Hematopoietic multipotent progenitor cell treated with erythropoietin and hydrocortisone succinate and interleukin-3 and kit ligand, for 17 days (in vitro differentiated cells): Measurements from ENCODE around the gene STAP2.

Experiments used
- DNase-seq: peaks from one replicate; pipeline ENCODE4 v3.0.0-alpha.2; 2015; ENCODE audit warnings: low spot score

The STAP2 gene

DNA sequence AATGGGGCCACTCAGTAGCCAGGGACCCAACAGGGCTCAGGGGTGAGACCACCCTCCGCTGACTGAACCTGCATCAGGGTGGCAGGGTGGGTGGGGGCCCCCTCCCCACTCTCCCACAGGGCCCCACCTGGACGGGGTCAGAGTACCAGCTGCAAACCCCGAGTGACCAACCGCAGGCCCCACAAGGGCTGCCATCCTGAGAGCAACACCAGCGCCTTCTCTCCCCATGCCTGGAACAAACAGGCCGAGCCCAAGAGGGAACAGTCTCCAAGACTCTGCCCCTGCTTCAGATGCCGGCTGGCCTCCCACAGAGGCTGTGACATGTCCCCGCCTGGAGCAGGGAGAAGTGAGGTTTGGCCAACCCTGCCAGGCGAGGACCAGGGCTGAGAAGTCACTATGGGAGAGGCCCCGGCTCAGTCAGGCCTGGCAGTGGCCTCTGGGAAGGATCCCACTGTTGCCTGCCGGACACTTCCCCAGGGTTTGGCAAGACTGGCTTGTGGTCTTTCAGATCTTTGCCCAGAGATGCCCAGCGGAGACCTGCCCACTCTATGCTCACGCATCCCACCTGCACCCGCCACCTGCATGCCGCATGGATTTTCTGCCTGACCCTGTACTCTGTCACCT is 31.9 kb upstream of the STAP2 start:
- DNase-seq = no peak

- peak; percentile 87 for DNase-seq
Observed at GRCh38 chr19:4369888-4370260, 31.2 kb upstream of the STAP2 start.

GRCh38 chr19:4369109-4369887 is 30.7 kb upstream of the STAP2 start:
- peak; percentile 68 for DNase-seq

GRCh38 chr19:4368128-4368820 is 29.6 kb upstream of the STAP2 start:
- DNase-seq = no peak

DNA sequence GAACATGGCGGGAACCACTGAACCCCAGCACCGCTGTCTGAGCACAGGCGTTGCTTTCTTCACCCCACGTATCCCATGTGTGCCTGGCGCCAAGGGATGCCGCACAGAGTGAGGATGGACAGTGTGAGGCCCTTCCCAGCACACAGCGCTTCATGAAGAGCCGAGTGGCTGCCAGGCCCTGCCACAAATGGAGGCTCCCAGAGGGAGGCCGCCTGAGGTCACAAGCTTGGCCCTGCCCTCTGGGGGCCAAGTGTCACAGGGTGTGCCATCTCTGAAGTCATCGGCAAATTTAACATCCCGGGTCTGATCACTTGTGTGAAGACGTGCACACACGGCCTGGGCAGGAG is 29.1 kb upstream of the STAP2 start:
- no peak for DNase-seq

- DNase-seq = no peak
Observed at GRCh38 chr19:4367336-4367723, 28.7 kb upstream of the STAP2 start.

- no peak for DNase-seq
Observed at GRCh38 chr19:4366666-4367335, 28.2 kb upstream of the STAP2 start.

DNA sequence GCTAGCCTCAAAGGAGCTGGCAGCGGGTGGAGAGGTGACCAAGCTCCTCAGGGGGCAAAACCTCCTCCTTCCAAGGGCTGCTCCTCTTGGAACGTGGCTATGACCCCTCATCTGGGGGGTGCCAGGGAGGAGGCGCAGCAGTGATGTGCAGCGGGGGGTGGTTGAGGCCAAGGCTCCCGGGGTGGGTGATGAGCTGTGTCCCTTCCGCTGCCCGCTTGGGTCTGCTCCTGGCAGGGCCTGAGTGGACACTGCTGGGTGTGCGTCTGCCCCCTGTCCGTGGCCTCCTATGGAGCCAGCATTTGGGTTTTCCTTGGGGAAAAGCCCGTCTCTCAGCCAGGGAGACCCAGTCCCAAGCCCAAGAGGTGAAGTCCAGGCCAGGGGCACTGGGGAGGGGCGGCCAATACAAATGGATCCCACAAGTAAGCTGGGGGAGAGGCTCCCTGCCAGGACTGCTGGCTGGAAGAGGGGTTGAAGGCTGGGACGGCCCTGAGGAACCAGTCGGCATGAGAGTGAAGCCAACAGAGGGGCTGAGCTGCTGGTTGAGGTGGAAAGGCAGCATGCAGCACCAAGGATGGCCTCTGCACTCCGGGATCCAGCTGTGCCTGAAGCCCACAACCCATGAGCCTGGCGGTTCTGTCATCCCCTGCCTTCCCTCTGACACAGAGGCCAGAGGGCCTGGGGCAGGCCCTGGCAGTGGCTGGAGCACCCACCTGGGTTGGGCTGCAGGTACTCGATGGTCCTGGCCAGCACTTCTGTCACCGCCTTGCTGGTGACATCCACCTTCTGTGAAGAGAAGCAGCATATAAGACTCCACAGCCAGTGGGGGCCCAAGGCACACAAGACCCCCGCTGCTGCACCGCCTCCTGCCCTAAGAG is 27.4 kb upstream of the STAP2 start:
- no peak for DNase-seq

GRCh38 chr19:4365341-4365740 is 26.7 kb upstream of the STAP2 start:
- DNase-seq = peak; percentile 44

DNA sequence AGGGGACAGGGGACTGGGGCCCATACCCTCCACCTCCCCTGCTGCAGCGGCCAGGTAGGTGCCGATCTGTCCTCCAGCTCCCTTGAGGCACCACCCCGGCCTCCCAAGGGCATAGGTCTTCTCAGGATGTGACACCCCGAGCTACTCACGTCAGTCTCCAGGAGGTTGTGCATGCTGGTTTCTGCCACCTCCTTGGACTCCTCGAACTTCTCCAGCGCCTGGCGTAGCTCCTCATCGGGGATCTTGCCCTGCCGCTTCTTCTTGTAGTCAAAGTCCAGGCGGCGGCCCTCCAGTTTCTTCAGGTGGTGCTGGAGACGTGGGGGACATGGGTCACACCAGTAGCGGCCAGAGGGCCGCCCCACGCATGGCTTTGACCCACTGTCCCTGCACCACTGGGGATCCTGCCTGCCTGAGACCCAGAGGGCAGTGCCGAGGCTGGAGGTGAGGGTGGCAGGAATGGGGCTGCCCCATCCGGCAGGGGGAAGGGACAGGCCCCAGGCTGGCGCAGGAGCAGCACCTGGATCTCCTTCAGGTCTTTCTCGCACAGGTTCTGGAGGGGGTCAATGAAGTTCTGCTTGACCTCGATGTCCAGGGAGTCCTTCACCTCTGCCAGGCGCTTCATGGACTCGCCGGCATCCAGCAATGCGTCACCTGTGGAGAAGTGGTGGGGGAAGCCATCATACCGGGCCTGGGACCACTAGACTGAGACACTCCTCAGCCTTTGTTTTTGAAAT is 25.1 kb upstream of the STAP2 start:
- DNase-seq = no peak

- DNase-seq = no peak
Observed at GRCh38 chr19:4362831-4363545, 24.4 kb upstream of the STAP2 start.

DNA sequence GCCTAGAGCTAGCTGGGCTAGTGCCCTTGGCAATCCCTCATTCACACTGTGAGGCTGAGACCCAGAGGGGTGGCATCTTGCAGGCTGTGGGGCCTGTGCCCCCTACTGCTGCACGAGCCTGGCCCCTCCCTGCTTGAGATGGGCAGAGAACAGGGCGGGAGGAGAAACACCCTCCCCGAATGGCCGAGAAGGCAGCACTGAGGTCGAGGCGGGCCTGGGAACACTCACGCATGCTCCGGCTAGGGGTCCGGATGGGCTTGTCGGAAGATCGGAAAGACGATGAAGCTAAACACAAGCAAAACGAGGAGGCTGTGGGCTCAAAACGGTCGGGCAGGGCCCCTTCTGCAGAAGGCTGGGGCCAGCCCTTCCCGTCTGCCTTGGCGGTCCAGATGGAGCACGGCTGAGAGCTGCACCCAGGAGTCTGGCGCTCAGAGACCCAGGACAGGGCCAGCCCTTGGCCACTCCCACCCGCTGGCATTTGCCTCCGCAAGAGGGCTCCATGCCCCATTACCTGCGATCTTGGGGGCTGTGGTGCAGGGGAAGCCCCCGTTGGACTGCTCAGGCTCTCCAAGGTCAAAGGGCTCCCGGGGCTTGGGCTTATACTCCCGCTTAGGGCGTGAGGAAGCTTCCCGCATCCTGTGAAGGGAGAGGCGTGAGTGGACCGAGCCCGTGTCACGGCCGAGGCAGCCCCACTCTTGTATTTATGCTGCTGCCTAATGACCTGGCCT is 23.6 kb upstream of the STAP2 start:
- DNase-seq = no peak

DNA sequence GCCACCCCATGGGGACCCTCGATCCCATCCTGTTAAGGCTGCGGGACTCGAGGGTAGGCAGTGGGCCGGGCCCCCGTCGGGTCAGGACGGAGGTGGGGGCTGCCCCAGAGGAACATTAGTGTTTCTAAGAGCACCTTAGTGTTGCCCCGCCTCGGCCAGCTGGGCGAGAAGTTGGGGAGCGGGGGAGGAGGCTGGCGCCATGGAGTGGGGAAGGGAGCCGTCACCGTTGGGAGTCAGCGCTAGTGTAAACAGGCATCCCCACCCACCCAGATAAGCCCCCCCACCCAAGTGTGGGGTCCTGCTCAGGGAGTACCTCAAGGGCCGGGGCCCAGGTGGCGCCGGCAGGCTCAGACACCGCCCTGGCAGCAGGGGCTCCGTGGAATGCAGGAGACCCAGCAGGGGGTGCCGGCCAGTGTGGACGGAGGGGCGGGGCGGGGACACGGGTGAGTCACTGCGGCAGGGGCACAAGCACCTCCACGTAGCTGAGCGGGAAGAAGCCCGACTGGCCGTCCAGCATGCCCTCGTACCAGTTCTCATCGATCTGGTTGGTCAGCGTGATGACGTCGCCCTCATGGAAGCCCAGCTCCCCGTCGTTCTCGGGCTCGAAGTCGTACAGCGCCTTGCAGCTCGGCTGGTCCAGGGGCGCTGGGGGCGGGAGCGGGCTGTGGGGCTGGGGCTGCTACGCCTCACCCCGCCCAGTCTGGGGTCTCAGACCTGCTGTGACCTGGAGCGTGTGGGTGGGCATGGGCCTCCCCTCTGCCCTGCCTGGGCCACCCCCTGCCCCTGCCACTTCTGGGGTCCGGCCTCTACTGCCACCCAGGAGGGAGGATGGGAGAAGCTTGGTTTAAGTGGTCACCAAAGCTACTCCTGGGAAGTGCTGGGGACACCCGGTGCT is 22.8 kb upstream of the STAP2 start:
- DNase-seq = no peak

- DNase-seq = no peak
Observed at GRCh38 chr19:4360641-4361151, 22.1 kb upstream of the STAP2 start.

DNA sequence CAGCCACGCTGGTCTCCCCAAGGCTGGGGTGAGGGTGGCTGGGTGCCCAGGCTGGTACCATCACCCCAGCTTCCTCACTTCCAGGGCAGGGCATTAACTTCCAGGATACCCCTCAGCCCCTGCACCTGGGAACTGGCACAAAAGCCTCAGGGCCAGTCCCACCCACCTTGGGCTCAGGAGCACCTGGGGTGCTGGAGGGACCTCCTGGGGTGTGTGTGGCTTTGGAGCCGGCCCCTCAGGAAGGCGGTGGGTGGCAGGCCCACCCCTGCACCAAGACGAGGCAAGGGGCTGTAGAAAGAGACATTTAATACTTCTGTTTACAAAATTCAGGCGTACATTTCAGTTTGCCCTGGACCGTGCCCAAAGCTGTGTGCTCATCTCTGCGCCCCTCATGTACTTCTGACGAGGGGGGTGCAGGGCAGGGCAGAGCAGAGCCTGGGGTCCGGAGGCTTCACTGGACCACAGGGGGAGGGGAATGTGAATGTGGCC is 21.5 kb upstream of the STAP2 start:
- no peak for DNase-seq

GRCh38 chr19:4359627-4360000 is 21.0 kb upstream of the STAP2 start:
- DNase-seq = no peak

DNA sequence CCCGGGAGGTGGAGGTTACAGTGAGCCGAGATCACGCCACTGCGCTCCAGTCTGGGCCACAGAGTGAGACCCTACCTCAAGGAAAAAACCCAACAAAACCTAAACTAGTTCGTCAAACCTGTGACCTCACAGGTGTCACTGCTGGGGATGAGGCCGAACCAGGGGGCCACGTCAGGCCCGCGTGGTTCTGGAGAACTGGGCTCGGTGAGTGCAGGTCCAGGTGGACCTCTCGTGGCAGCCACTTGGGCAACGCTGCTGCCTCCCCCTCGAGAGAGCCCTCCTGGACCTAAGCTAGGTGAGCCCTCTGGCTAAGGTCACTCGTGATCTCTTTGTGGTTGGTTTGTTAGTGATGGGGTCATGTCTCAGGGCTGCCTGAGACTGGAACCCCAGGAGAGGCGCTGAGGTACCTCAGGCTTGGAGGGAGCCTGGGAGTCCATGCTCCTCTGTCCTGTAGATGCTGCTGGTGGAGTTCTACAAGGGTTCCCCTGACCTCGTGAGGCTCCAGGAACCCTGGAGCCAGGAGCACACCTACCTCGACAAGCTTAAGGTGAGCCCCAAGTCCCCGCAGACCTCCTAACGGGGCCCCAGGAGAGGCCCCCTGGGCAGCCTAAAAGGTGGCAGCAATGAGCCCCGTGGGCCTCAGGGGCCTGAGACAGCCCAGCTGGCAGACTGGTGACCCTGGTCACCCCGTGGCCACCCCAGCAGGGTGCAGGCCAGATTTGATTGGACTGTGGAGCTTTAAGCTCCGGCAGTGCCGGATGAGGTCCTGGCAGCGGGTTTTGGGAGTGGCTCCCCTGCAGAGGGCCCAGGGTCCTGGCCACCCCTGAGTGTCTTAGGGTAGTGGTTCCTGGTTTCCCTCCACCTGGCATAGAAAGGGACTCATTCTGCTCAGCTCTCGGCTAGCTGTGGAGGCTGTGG is 20.3 kb upstream of the STAP2 start:
- no peak for DNase-seq
